ENCODE data around the gene MEIOSIN.

- TF ChIP-seq, protein P1, sequence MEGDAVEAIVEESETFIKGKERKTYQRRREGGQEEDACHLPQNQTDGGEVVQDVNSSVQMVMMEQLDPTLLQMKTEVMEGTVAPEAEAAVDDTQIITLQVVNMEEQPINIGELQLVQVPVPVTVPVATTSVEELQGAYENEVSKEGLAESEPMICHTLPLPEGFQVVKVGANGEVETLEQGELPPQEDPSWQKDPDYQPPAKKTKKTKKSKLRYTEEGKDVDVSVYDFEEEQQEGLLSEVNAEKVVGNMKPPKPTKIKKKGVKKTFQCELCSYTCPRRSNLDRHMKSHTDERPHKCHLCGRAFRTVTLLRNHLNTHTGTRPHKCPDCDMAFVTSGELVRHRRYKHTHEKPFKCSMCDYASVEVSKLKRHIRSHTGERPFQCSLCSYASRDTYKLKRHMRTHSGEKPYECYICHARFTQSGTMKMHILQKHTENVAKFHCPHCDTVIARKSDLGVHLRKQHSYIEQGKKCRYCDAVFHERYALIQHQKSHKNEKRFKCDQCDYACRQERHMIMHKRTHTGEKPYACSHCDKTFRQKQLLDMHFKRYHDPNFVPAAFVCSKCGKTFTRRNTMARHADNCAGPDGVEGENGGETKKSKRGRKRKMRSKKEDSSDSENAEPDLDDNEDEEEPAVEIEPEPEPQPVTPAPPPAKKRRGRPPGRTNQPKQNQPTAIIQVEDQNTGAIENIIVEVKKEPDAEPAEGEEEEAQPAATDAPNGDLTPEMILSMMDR (IDR thresholded peaks at IDR 0.05) = no peak
- no peak for TF ChIP-seq POLR2A (IDR thresholded peaks at IDR 0.05)
These were observed 33.7 kb downstream of the MEIOSIN start for GRCh38 chr19:45766869-45767346.

Data from Peyer's patch (tissue), 4 donors.